ENCODE measurements around the gene DYSF. TPM values are rescaled to one million over a fixed set of nuclear protein-coding genes. Genes with fewer than 3 reads are reported as not detected.

DYSF gene
- total RNA-seq, 1 experiment from 2014 or later = 5.5 TPM

DNA sequence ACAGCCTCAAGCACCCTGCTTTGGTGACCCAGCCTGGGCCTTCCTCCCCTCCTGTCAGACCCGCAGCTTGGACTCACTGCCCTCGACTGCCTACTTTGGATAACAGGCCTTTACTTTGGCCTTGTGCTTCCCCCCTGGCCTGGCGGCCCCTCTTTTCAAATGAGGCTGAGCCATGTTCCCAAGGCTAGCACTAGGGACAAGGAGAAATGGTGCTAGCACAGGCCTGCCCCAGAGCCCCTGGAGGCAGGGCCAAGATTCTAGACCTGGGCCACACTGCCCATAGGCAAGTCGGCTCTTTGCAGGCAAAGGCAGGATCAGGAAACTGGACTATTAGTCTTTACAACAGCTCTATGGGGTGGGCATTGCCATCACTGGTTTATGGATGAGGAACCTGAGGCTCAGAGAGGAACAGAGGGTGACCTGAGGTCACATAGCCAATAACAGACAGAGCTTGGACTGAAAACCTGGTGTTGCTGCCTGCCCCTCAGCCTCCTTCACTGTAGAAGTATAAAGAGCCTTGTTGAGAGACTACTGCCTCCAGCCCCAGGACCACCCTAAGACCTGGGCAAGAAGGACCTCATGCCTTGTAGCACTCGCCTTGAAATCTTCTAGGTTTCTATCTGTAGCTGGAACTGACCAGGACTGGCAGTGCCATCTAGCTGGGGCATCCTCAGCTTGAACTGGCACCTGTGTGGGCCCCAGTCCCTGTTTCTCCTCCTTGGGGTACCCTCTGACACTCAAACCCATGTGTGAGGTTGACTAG lies 266.3 kb downstream of the DYSF start:
- peak overlapping the region; percentile 57; the same call in 1 of the 2 replicates for H3K14ac ChIP-seq (ENCODE audit: insufficient read depth, low read length)
- Mint-ChIP-seq H3K4me3 (no peak overlapping the region), H3K9me3 (peaks cover 5 to 6% of the 10 kb centered on the region in 2 experiments; a peak in 4 of 5 replicates), H3K4me1 (no peaks in the 10 kb centered on the region), H3K36me3 (ENCODE audit: insufficient read depth in 1 of 3, low read depth in 3 of 3) (peaks cover 0 to 2% (median 0%) of the 10 kb centered on the region in 3 experiments; a peak in 3 of 7 replicates), H3K27ac (no peak overlapping the region; a peak in 1 of 7 replicates), H3K27me3 (ENCODE audit: low read depth) (peaks cover 6% of the 10 kb centered on the region)
- no peaks in the 10 kb centered on the region for H3K27me3 ChIP-seq (ENCODE audit: insufficient read depth, low read length)
- no peak overlapping the region for H3K27ac ChIP-seq (ENCODE audit: insufficient read length, low read depth, low read length)
- H2BK20ac ChIP-seq (ENCODE audit: low read depth, low read length, poor library complexity, severe bottlenecking) = no peak overlapping the region
- H3K79me1 ChIP-seq (ENCODE audit: insufficient read depth, low read depth, low read length, poor library complexity, severe bottlenecking) = no peaks in the 10 kb centered on the region
- H4K8ac ChIP-seq (replicated peaks; ENCODE audit: insufficient read length, low read depth, low read length) = no peak overlapping the region
- no CpG with 5 or more reads among the region's 5 CpGs for WGBS (ENCODE audit: extremely low coverage, insufficient read length, low lambda C conversion rate)
- no peak overlapping the region for H3T11ph ChIP-seq (ENCODE audit: low read length)
- H2BK5ac ChIP-seq (ENCODE audit: insufficient read length, low read length) = no peak overlapping the region
- H3K4ac ChIP-seq (ENCODE audit: low read depth, low read length) = no peak overlapping the region
- no peak overlapping the region for H2AK5ac ChIP-seq (ENCODE audit: insufficient read length, low read length)
- no peaks in the 10 kb centered on the region for H3K9me3 ChIP-seq (ENCODE audit: control insufficient read depth, low read depth, low read length)
- no peaks in the 10 kb centered on the region for H4K20me1 ChIP-seq (ENCODE audit: control insufficient read depth, insufficient read depth, insufficient read length)
- H3K4me2 ChIP-seq (ENCODE audit: insufficient read depth, insufficient read length, low read length) = no peak overlapping the region
- no peak overlapping the region for H2BK120ac ChIP-seq (ENCODE audit: low read depth, low read length, poor library complexity, severe bottlenecking)
- H3K18ac ChIP-seq (ENCODE audit: insufficient read length, low read depth, low read length) = no peak overlapping the region
- H2AFZ ChIP-seq (ENCODE audit: low read length) = no peak overlapping the region
- no peak for TF ChIP-seq CTCF (conservative IDR thresholded peaks at IDR 0.05)
- H2BK15ac ChIP-seq (ENCODE audit: low read depth, low read length) = no peak overlapping the region
- no peak overlapping the region for H3K56ac ChIP-seq (ENCODE audit: insufficient read length, low read depth, low read length)
- no peak overlapping the region for H4K5ac ChIP-seq (ENCODE audit: insufficient read length, low read depth, low read length)
- no peak overlapping the region for H2BK12ac ChIP-seq (ENCODE audit: insufficient read length, low read depth, low read length)
- no peak for DNase-seq
- no peak overlapping the region for H4K91ac ChIP-seq (ENCODE audit: insufficient read length, low read depth, low read length)
- H3K4me1 ChIP-seq (ENCODE audit: insufficient read depth, low read length) = no peaks in the 10 kb centered on the region
- H3K23me2 ChIP-seq (ENCODE audit: insufficient read length, low read depth, low read length, poor library complexity, severe bottlenecking) = no peaks in the 10 kb centered on the region
- no peaks in the 10 kb centered on the region for H3K79me2 ChIP-seq (ENCODE audit: insufficient read depth, low read length)
- no peak overlapping the region for H3K9ac ChIP-seq (ENCODE audit: extremely low read depth, insufficient read length, low read length)
- no peak overlapping the region for H3K23ac ChIP-seq (ENCODE audit: insufficient read length, low read depth, low read length)

Measured in H9 (cell line).